ENCODE measurements around the gene NAMPT. TPM values are rescaled to one million over a fixed set of nuclear protein-coding genes. Genes with fewer than 3 reads are reported as not detected.
"Not testable (repeated sequence)": the region's sequence is repeated elsewhere in the genome, so short reads cannot be mapped to it uniquely, and the experiment has no call there.

NAMPT gene
- total RNA-seq, 1 donor from 2014 or later: 379 TPM

- peaks cover 37% of the 10 kb centered on the region for H3K27me3 Mint-ChIP-seq (ENCODE audit: low read depth)
- H3K4me1 Mint-ChIP-seq (ENCODE audit: low read depth): not testable (repeated sequence)
Measured at GRCh38 chr7:106208944-106209343, 75.8 kb downstream of the NAMPT start.

GRCh38 chr7:106206826-106207541 is 77.8 kb downstream of the NAMPT start:
- Mint-ChIP-seq H3K36me3 (ENCODE audit: low read depth) (no peaks in the 10 kb centered on the region), H3K9me3 (peaks cover 5% of the 10 kb centered on the region), H3K4me1 (ENCODE audit: low read depth) (peaks cover 7% of the 10 kb centered on the region)

More at GRCh38 chr7:106208944-106209343, 75.8 kb downstream of the NAMPT start:
- H3K9me3 Mint-ChIP-seq; H3K27ac Mint-ChIP-seq; DNase-seq (ENCODE audit: low spot score); H3K36me3 Mint-ChIP-seq (ENCODE audit: low read depth); H3K4me3 Mint-ChIP-seq (ENCODE audit: low read depth); intact Hi-C loops (cut with micrococcal nuclease): not testable (repeated sequence)

DNA sequence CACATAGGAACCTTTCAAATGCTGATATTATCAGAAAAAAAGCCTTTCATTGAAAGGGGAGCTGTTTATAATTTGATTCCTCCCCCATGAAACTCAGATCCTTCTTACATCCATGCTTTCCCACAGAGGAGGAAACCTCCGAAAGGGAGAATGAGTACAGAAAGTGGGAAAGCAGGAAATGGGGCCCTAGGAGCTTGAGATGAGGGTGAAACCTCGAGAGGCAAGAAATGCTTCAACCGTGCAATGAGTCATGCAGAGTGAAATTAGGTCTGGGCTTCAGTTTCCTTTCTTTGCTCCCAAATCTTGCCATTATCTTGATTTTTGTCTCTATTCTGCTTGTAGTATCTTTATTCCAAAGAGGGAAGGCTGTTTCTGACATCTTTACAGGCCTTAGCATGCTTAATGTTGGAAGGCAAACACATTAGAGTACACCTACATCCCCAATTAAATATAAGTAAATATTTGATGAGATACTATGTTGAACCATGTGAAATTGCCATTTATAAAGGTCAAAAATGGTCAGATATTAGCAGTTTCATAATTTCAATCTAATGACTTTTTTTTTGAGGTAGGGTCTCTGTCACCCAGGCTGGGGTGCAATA is 79.1 kb downstream of the NAMPT start:
- Mint-ChIP-seq H3K4me3 (ENCODE audit: low read depth) (no peak overlapping the region), H3K36me3 (ENCODE audit: low read depth) (no peaks in the 10 kb centered on the region), H3K4me1 (ENCODE audit: low read depth) (peaks cover 7% of the 10 kb centered on the region), H3K9me3 (peaks cover 5% of the 10 kb centered on the region), H3K27me3 (ENCODE audit: low read depth) (peaks cover 29% of the 10 kb centered on the region), H3K27ac (no peak overlapping the region)
- DNase-seq (ENCODE audit: low spot score): no peak
- intact Hi-C loops (cut with micrococcal nuclease): no loop called here

More at GRCh38 chr7:106206826-106207541, 77.8 kb downstream of the NAMPT start:
- H3K27ac Mint-ChIP-seq: no peak overlapping the region
- DNase-seq (ENCODE audit: low spot score): no peak
- no peak overlapping the region for H3K4me3 Mint-ChIP-seq (ENCODE audit: low read depth)
- intact Hi-C loops (cut with micrococcal nuclease): no loop called here
- peaks cover 23% of the 10 kb centered on the region for H3K27me3 Mint-ChIP-seq (ENCODE audit: low read depth)

GRCh38 chr7:106203473-106203872 is 81.3 kb downstream of the NAMPT start:
- no peak overlapping the region for H3K27ac Mint-ChIP-seq
- H3K27me3 Mint-ChIP-seq (ENCODE audit: low read depth): peaks cover 29% of the 10 kb centered on the region

GRCh38 chr7:106201164-106201563 is 83.6 kb downstream of the NAMPT start:
- Mint-ChIP-seq H3K27ac (no peak overlapping the region), H3K27me3 (ENCODE audit: low read depth) (peaks cover 25% of the 10 kb centered on the region), H3K9me3 (no peaks in the 10 kb centered on the region), H3K4me3 (ENCODE audit: low read depth) (no peak overlapping the region), H3K4me1 (ENCODE audit: low read depth) (peaks cover 7% of the 10 kb centered on the region), H3K36me3 (ENCODE audit: low read depth) (no peaks in the 10 kb centered on the region)
- DNase-seq (ENCODE audit: low spot score): no peak
- intact Hi-C loops (cut with micrococcal nuclease): no loop called here

More at GRCh38 chr7:106203473-106203872, 81.3 kb downstream of the NAMPT start:
- peaks cover 5% of the 10 kb centered on the region for H3K9me3 Mint-ChIP-seq
- intact Hi-C loops (cut with micrococcal nuclease): no loop called here
- H3K36me3 Mint-ChIP-seq (ENCODE audit: low read depth): no peaks in the 10 kb centered on the region
- H3K4me1 Mint-ChIP-seq (ENCODE audit: low read depth): peaks cover 7% of the 10 kb centered on the region
- DNase-seq (ENCODE audit: low spot score): no peak
- H3K4me3 Mint-ChIP-seq (ENCODE audit: low read depth): no peak overlapping the region

DNA sequence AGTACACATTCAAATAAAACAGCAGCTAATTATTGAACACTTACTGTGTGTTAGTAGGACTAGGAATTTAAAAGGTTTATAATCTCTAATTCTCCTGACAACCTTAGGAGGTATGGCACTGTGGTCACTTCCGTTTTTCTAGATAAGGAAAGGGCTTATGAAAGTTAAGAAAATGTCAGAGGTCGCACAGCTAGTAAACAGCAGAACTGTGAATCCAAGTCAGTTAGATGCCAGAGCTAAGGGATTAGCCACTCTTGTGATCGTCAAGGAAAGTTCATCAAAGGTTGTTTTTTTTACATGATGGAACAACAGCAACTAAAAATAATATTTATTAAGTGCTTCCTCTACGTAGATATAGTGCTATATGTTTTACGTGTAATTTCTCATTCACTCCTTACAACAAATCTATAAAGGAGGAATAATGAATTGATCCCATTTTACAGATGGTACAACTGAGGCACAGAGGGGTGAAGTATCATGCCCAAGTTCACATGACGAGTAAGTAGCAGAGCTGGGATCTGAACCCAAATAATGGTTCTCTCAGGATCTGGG is 84.9 kb downstream of the NAMPT start:
- peaks cover 19% of the 10 kb centered on the region for H3K27me3 Mint-ChIP-seq (ENCODE audit: low read depth)
- no peaks in the 10 kb centered on the region for H3K9me3 Mint-ChIP-seq
- no peaks in the 10 kb centered on the region for H3K4me1 Mint-ChIP-seq (ENCODE audit: low read depth)
- no peaks in the 10 kb centered on the region for H3K36me3 Mint-ChIP-seq (ENCODE audit: low read depth)
- no peak overlapping the region for H3K27ac Mint-ChIP-seq
- no peak for DNase-seq (ENCODE audit: low spot score)
- H3K4me3 Mint-ChIP-seq (ENCODE audit: low read depth): no peak overlapping the region
- intact Hi-C loops (cut with micrococcal nuclease): no loop called here

DNA sequence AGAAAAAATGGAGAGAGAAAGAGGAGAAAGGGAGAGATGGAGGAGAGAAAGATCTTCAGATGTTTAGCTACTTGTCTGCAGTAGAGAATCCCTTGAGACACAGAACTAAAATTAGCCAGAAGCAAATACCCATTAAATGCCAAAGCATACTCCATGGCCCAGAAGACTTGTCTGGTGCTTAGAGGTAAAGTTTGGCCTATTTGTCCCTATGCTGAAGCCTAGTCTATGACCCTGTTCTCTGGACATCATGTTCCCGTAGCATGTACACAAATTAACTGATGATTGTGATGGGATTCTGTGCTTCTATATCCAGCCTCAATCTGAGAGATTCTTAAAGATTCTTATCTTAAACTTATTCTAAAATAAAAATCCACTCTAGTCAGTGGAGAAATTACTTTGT is 85.8 kb downstream of the NAMPT start:
- H3K36me3 Mint-ChIP-seq (ENCODE audit: low read depth): no peaks in the 10 kb centered on the region
- no peak for DNase-seq (ENCODE audit: low spot score)
- H3K4me1 Mint-ChIP-seq (ENCODE audit: low read depth): no peaks in the 10 kb centered on the region
- intact Hi-C loops (cut with micrococcal nuclease): no loop called here
- H3K4me3 Mint-ChIP-seq (ENCODE audit: low read depth): no peak overlapping the region
- H3K27ac Mint-ChIP-seq: no peak overlapping the region
- H3K27me3 Mint-ChIP-seq (ENCODE audit: low read depth): peaks cover 16% of the 10 kb centered on the region
- no peaks in the 10 kb centered on the region for H3K9me3 Mint-ChIP-seq

Other genes with a start within 250 kb of the NAMPT start
- 38.2 and 40.9 TPM in 2 replicates for gene SYPL1, start 172.7 kb downstream of the NAMPT start, total RNA-seq